Right atrium auricular region (tissue), 2 donors: ENCODE results near the gene SNX22. TPM values are rescaled to one million over a fixed set of nuclear protein-coding genes. Genes with fewer than 3 reads are reported as not detected.

Experiments used
- DNase-seq: peaks from one replicate; pipeline ENCODE4 v3.0.0-alpha.2; 2019; ENCODE audit warnings: low spot score
- H3K27ac ChIP-seq, 2 donors: fragments of 200-600 bp; sonication (generic); 1 replicate in 1 of 2; 2 replicates in 1 of 2; pipeline ENCODE4 v1.5.1; 2016 to 2019
- H3K27me3 ChIP-seq, 2 donors: fragments of 200-600 bp; sonication (generic); one replicate each; pipeline versions ENCODE4 v1.5.1 to v1.6.0; 2017 to 2019
- H3K36me3 ChIP-seq: fragments of 200-600 bp; sonication (generic); one replicate; pipeline ENCODE4 v1.5.1; 2016
- H3K4me1 ChIP-seq, 2 donors: fragments of 200-600 bp; sonication (generic); one replicate each; pipeline versions ENCODE4 v1.5.1 to v1.6.0; 2017 to 2019
- H3K4me3 ChIP-seq, 2 donors: fragments of 200-600 bp; sonication (generic); 1 replicate in 1 of 2; 2 replicates in 1 of 2; pipeline ENCODE4 v1.5.1; 2017 to 2019; ENCODE audit warnings: mild to moderate bottlenecking in 1 of 2, moderate library complexity in 1 of 2
- H3K9me3 ChIP-seq, 2 donors: fragments of 200-600 bp; sonication (generic); one replicate each; pipeline ENCODE4 v1.5.1; 2019
- CTCF ChIP-seq, 2 donors: fragments of 200-600 bp; sonication (generic); IDR thresholded peaks; one replicate each; pipeline ENCODE4 v1.5.1; 2019; ENCODE audit warnings: antibody characterized with exemption in 2 of 2
- total RNA-seq, 2 donors: library from RNA; depleted of rRNA; stranded (reverse); fragments of >200 nt; gene quantifications; one replicate each; pipeline ENCODE4 v1.1.0, GENCODE V29; 2016

Gene SNX22
- total RNA-seq, 2 donors from 2014 or later = 11.9 to 12.4 TPM

GRCh38 chr15:64144192-64144564, 7.4 kb upstream of the SNX22 start:
- H3K4me3 ChIP-seq = no peak overlapping the region
- peaks cover 29% of the 10 kb centered on the region for H3K36me3 ChIP-seq
- H3K27me3 ChIP-seq = no peaks in the 10 kb centered on the region
- no peak for TF ChIP-seq CTCF (IDR thresholded peaks at IDR 0.05)
- DNase-seq = no peak
- H3K27ac ChIP-seq = no peak overlapping the region
- H3K4me1 ChIP-seq = peaks cover 0 to 17% of the 10 kb centered on the region in 2 donors
- no peaks in the 10 kb centered on the region for H3K9me3 ChIP-seq

GRCh38 chr15:64144565-64145281, 6.8 kb upstream of the SNX22 start:
- Histone ChIP-seq H3K27me3 (no peaks in the 10 kb centered on the region), H3K4me1 (peaks cover 0 to 17% of the 10 kb centered on the region in 2 donors), H3K9me3 (no peaks in the 10 kb centered on the region), H3K4me3 (no peak overlapping the region), H3K27ac (peak overlapping the region in 1 of 2 donors; percentile 83), H3K36me3 (peaks cover 29% of the 10 kb centered on the region)
- no peak for TF ChIP-seq CTCF (IDR thresholded peaks at IDR 0.05)
- no peak for DNase-seq

GRCh38 chr15:64146041-64146440, 5.5 kb upstream of the SNX22 start:
- no peak for TF ChIP-seq CTCF (IDR thresholded peaks at IDR 0.05)
- DNase-seq = no peak
- no peak overlapping the region for H3K4me3 ChIP-seq
- H3K27me3 ChIP-seq = no peaks in the 10 kb centered on the region
- peak overlapping the region; percentile 82 to 83 for H3K27ac ChIP-seq
- peaks cover 22% of the 10 kb centered on the region for H3K36me3 ChIP-seq
- H3K4me1 ChIP-seq = peaks cover 0 to 17% of the 10 kb centered on the region in 2 donors
- H3K9me3 ChIP-seq = no peaks in the 10 kb centered on the region

GRCh38 chr15:64146520-64146884, 5.0 kb upstream of the SNX22 start:
- no peak for TF ChIP-seq CTCF (IDR thresholded peaks at IDR 0.05)

GRCh38 chr15:64146885-64147681, 4.4 kb upstream of the SNX22 start:
- no peak for DNase-seq
- no peaks in the 10 kb centered on the region for H3K27me3 ChIP-seq
- H3K4me1 ChIP-seq = peaks cover 0 to 28% of the 10 kb centered on the region in 2 donors
- no peak overlapping the region for H3K4me3 ChIP-seq
- TF ChIP-seq CTCF (IDR thresholded peaks at IDR 0.05) = no peak
- no peaks in the 10 kb centered on the region for H3K9me3 ChIP-seq
- peaks cover 22% of the 10 kb centered on the region for H3K36me3 ChIP-seq
- H3K27ac ChIP-seq = peak overlapping the region; percentile 82 to 83

More at GRCh38 chr15:64146520-64146884, 5.0 kb upstream of the SNX22 start:
- H3K27ac ChIP-seq = peak overlapping the region; percentile 82 to 83
- peaks cover 22% of the 10 kb centered on the region for H3K36me3 ChIP-seq
- no peaks in the 10 kb centered on the region for H3K9me3 ChIP-seq
- H3K4me3 ChIP-seq = no peak overlapping the region
- no peak for DNase-seq
- H3K4me1 ChIP-seq = peaks cover 0 to 22% of the 10 kb centered on the region in 2 donors
- H3K27me3 ChIP-seq = no peaks in the 10 kb centered on the region
